G401.6 (cell line): ENCODE measurements around the gene B2M.
"Not testable (repeated sequence)": the region's sequence is repeated elsewhere in the genome, so short reads cannot be mapped to it uniquely, and the experiment has no call there.

ENCODE experiments used
- FAIRE-seq: peaks from 2 replicates; lab custom pipeline; 2012; peaks lifted over from hg19 to GRCh38; lab: Jason Lieb, UNC

The B2M gene

GRCh38 chr15:44726568-44727484 is 15.5 kb downstream of the B2M start:
- FAIRE-seq = no peak

GRCh38 chr15:44727485-44728231 is 16.3 kb downstream of the B2M start:
- no peak for FAIRE-seq

- FAIRE-seq = not testable (repeated sequence)
Measured at GRCh38 chr15:44728232-44728575, 16.9 kb downstream of the B2M start.

GRCh38 chr15:44728576-44729407 is 17.5 kb downstream of the B2M start:
- peak; percentile 98 for FAIRE-seq

- FAIRE-seq = no peak
Measured at GRCh38 chr15:44729408-44730127, 18.3 kb downstream of the B2M start.

GRCh38 chr15:44734839-44735481 is 23.6 kb downstream of the B2M start:
- FAIRE-seq = no peak

- no peak for FAIRE-seq
Measured at GRCh38 chr15:44735482-44736180, 24.3 kb downstream of the B2M start.

GRCh38 chr15:44736181-44736765 is 25.0 kb downstream of the B2M start, which contains the start of gene TRIM69:
TSS of gene TRIM69 (plus strand) at chr15:44736528. CDS start at chr15:44736705, 177 bp downstream.
- no peak for FAIRE-seq

DNA sequence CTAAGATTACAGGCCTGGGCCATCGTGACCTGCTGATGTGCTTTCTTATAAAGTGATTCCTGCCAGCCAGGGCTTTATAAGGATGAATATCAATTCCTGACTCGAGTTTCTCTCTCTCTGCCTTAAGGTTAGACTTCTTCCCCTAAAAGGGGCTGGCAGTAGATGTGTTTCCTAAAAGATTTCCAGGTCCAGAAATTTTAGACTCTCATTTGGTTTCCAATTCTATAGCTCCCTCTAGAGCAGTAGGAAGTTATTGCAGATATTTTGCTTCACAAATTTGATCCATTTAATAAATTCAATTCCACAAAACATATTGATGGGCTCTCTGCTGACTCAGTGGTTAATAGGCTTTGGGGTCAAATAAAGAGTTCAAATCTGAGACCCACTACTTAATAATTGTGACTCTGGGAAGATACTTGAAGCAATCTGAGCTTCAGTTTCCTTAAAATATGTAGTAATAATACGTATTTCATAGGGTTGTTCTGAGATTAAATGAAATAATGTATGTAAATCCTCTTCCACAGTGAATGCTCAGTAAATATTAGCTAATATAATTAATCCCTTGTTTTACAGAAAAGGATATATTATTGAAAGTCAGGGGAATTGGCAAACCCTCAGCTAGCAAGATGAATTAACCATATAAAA is 27.1 kb downstream of the B2M start:
- FAIRE-seq = peak; percentile 94

GRCh38 chr15:44739222-44739847 is 28.0 kb downstream of the B2M start:
- not testable (repeated sequence) for FAIRE-seq

DNA sequence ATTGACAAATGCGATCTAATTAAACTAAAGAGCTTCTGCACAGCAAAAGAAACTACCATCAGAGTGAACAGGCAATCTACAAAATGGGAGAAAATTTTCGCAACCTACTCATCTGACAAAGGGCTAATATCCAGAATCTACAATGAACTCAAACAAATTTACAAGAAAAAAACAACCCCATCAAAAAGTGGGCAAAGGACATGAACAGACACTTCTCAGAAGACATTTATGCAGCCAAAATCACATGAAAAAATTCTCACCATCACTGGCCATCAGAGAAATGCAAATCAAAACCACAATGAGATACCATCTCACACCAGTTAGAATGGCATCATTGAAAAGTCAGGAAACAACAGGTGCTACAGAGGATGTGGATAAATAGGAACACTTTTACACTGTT is 32.1 kb downstream of the B2M start:
- FAIRE-seq = not testable (repeated sequence)

- no peak for FAIRE-seq
Measured at GRCh38 chr15:44753345-44753744, 42.0 kb downstream of the B2M start.

GRCh38 chr15:44763187-44763586 is 51.9 kb downstream of the B2M start:
- FAIRE-seq = no peak

DNA sequence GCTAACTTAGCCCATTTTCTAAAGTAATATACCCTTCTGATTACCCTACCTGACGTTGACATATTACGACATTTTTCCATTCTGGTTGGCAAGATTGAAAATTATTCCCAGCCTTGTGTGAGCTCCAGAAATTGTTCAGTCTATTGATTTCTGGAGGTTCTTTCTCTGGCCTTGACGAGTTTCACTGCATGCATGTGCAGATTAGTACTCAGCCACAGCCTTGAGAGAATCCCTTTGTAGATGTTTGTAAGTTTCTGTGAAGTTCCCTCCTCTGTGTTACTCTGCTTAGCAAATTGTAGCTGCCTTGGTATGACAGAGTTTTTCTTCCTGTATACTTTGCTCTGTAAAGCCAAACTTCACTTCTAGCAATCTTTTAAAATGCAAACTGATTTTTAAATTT is 52.5 kb downstream of the B2M start:
- FAIRE-seq = no peak

GRCh38 chr15:44765036-44765435 is 53.7 kb downstream of the B2M start:
- no peak for FAIRE-seq
